Fibroblast of the aortic adventitia (primary cell): ENCODE measurements around the gene PCGF1. TPM values are rescaled to one million over a fixed set of nuclear protein-coding genes. Genes with fewer than 3 reads are reported as not detected.

Experiments
- DNase-seq: peaks from one replicate; pipeline ENCODE4 v3.0.0-alpha.2; 2010; ENCODE audit warnings: low read depth
- H3K4me3 ChIP-seq: 2 replicates; pipeline ENCODE4 v1.5.1; 2011; ENCODE audit warnings: low read depth, mild to moderate bottlenecking, control low read depth, low read length, moderate library complexity
- CTCF ChIP-seq: IDR thresholded peaks from 2 replicates; pipeline ENCODE4 v1.5.1; 2011; ENCODE audit warnings: mild to moderate bottlenecking, low read length, control low read depth, inconsistent platforms; ENCODE audit not compliant: insufficient read depth
- total RNA-seq: library from RNA; depleted of rRNA; stranded (reverse); fragments of >200 nt; gene quantifications from 2 replicates; pipeline ENCODE4 v1.2.3, GENCODE V29; 2012; ENCODE audit warnings: low replicate concordance

Gene PCGF1
- total RNA-seq, 1 donor, result 27.5 TPM

GRCh38 chr2:74546004-74546403 is 38.5 kb upstream of the PCGF1 start:
- DNase-seq, result no peak
- no peak for TF ChIP-seq CTCF
- no peak overlapping the region for H3K4me3 ChIP-seq

GRCh38 chr2:74544634-74545033 is 37.1 kb upstream of the PCGF1 start:
- no peak overlapping the region for H3K4me3 ChIP-seq
- no peak for TF ChIP-seq CTCF
- DNase-seq, result no peak

- TF ChIP-seq CTCF, result no peak
- no peak for DNase-seq
- no peak overlapping the region for H3K4me3 ChIP-seq
Observed at GRCh38 chr2:74542978-74543377, 35.5 kb upstream of the PCGF1 start.

- no peak overlapping the region for H3K4me3 ChIP-seq
- peak; percentile 92 for DNase-seq
- no peak for TF ChIP-seq CTCF
Observed at GRCh38 chr2:74540291-74540690, 32.8 kb upstream of the PCGF1 start.

GRCh38 chr2:74538881-74539339 is 31.4 kb upstream of the PCGF1 start:
- no peak overlapping the region for H3K4me3 ChIP-seq
- no peak for DNase-seq
- no peak for TF ChIP-seq CTCF

GRCh38 chr2:74537140-74537539 is 29.6 kb upstream of the PCGF1 start:
- no peak for TF ChIP-seq CTCF
- H3K4me3 ChIP-seq, result no peak overlapping the region
- peak; percentile 65 for DNase-seq
